HepG2 (cell line): Measurements from ENCODE around the gene FAM174C. TPM values are rescaled to one million over a fixed set of nuclear protein-coding genes. Genes with fewer than 3 reads are reported as not detected.

Experiments used
- AGO1 ChIP-seq: fragments of 200-400 bp; formaldehyde crosslinking; IDR thresholded peaks from 2 replicates; pipeline ENCODE4 v1.6.1; 2017; ENCODE audit warnings: mild to moderate bottlenecking, low read depth, low read length, moderate library complexity; ENCODE audit not compliant: poor library complexity, severe bottlenecking
- BCLAF1 ChIP-seq: fragments of 450-650 bp; IDR thresholded peaks from 2 replicates; pipeline ENCODE4 v1.6.1; 2017; ENCODE audit warnings: mild to moderate bottlenecking
- ELF1 ChIP-seq: sonication (generic); formaldehyde crosslinking; IDR thresholded peaks from 2 replicates; pipeline ENCODE4 v1.4.0; 2020; ENCODE audit warnings: missing genetic modification reagents
- EP300 ChIP-seq, 3 experiments: sonication (generic) in 1 of 3; formaldehyde crosslinking in 1 of 3; IDR thresholded peaks; 2 replicates each; pipeline versions ENCODE4 v1.5.1 to v1.6.1; 2011 to 2020; ENCODE audit warnings: low read depth in 2 of 3, low read length in 2 of 3, borderline replicate concordance in 1 of 3, improper control_type of control experiment in 1 of 3, mild to moderate bottlenecking in 1 of 3, missing genetic modification reagents in 1 of 3, moderate library complexity in 1 of 3
- HHEX ChIP-seq: IDR thresholded peaks from 2 replicates; pipeline ENCODE4 v1.6.1; 2016; ENCODE audit warnings: control low read depth
- KDM1A ChIP-seq: IDR thresholded peaks from 2 replicates; pipeline ENCODE4 v1.6.1; 2016; ENCODE audit warnings: missing compliant biosample characterization
- ZBTB40 ChIP-seq, 2 experiments: fragments of 450-650 bp in 1 of 2; sonication (generic) in 1 of 2; formaldehyde crosslinking in 1 of 2; IDR thresholded peaks; 2 replicates each; pipeline versions ENCODE4 v1.6.1 to v1.8.0; 2016 to 2022; ENCODE audit warnings: antibody characterized with exemption in 1 of 2, mild to moderate bottlenecking in 1 of 2, missing genetic modification reagents in 1 of 2
- ZNF143 ChIP-seq: sonication (generic); formaldehyde crosslinking; IDR thresholded peaks from 2 replicates; pipeline ENCODE4 v1.4.0; 2020; ENCODE audit warnings: missing genetic modification reagents
- ZNF207 ChIP-seq: fragments of 450-650 bp; IDR thresholded peaks from 2 replicates; pipeline ENCODE4 v1.6.1; 2016; ENCODE audit warnings: antibody characterized with exemption, borderline replicate concordance
- ZNF296 ChIP-seq: sonication (generic); formaldehyde crosslinking; conservative IDR thresholded peaks from 2 replicates; pipeline ENCODE4 v1.5.0; 2020; ENCODE audit warnings: mild to moderate bottlenecking, missing genetic modification reagents
- ZNF446 ChIP-seq: sonication (generic); formaldehyde crosslinking; IDR thresholded peaks from 2 replicates; pipeline ENCODE4 v1.5.0; 2020; ENCODE audit warnings: mild to moderate bottlenecking, missing genetic modification reagents
- ZNF691 ChIP-seq: sonication (generic); formaldehyde crosslinking; IDR thresholded peaks from 2 replicates; pipeline ENCODE4 v1.4.0; 2020; ENCODE audit warnings: missing genetic modification reagents, low read depth, mild to moderate bottlenecking, borderline replicate concordance
- ZNF75D ChIP-seq: sonication (generic); formaldehyde crosslinking; IDR thresholded peaks from 2 replicates; pipeline ENCODE4 v1.8.1; 2023; ENCODE audit warnings: missing genetic modification reagents, mild to moderate bottlenecking, borderline replicate concordance
- polyA plus RNA-seq, 8 experiments: library from polyadenylated mRNA; depleted of rRNA in 3 of 8; stranded (reverse) in 7 of 8; unstranded in 1 of 8; fragments of >200 nt; fragmentation: Illumina TruSeq in 4 of 8; extraction: Trizol in 4 of 8; gene quantifications; 2 replicates each; pipeline versions ENCODE4 v1.2.1 to v1.2.3, GENCODE V29; 2011 to 2016; ENCODE audit warnings: low read depth in 4 of 8, missing spikeins in 1 of 8, mixed read lengths in 1 of 8; ENCODE audit not compliant: insufficient read depth in 1 of 8
- total RNA-seq, 5 experiments: library from RNA; depleted of rRNA; stranded (reverse); fragments of >200 nt; fragmentation: Illumina TruSeq; extraction: Trizol; gene quantifications; 2 replicates each; pipeline ENCODE4 v1.2.3, GENCODE V29; 2016; ENCODE audit warnings: low read depth in 1 of 5

Gene FAM174C
- total and polyA plus RNA-seq, 2 of the 13 experiments (the other 11 are each of a cell fraction or from before 2014, with no cell fraction given) = 19.5 to 31.3 TPM

GRCh38 chr19:1290703-1291651, 15.6 kb downstream of the FAM174C start (continued):
- no peak for TF ChIP-seq BCLAF1
- TF ChIP-seq EP300 (IDR thresholded peaks at IDR 0.05; ENCODE audit: low read depth in 2 of 2, low read length in 2 of 2) = peak; percentile 57 to 79; a peak in 2 of 4 replicates
- TF ChIP-seq EP300 (CRISPR knock-in tag; IDR thresholded peaks at IDR 0.05; ENCODE audit: borderline replicate concordance) = peak; percentile 81
- TF ChIP-seq ZNF207 = no peak
- no peak for TF ChIP-seq ZNF446 (CRISPR knock-in tag)
- TF ChIP-seq AGO1 = peak; percentile 59
- TF ChIP-seq KDM1A (CRISPR knock-in tag) = 0 out of 2 replicates have a peak, but pooled peaks have one; percentile 27
- TF ChIP-seq ZNF296 (CRISPR knock-in tag) = peak; percentile 87
- TF ChIP-seq ZBTB40 (IDR thresholded peaks at IDR 0.05) = no peak
- peak; percentile 69; the same call in 1 of the 2 replicates for TF ChIP-seq ZBTB40 (CRISPR knock-in tag; IDR thresholded peaks at IDR 0.05)
- no peak for TF ChIP-seq HHEX (CRISPR knock-in tag)
- TF ChIP-seq ELF1 = peak; percentile 98
- TF ChIP-seq ZNF691 = peak; percentile 91
- TF ChIP-seq ZNF143 (CRISPR knock-in tag) = peak; percentile 53; the same call in 1 of the 2 replicates
- TF ChIP-seq ZNF75D = no peak
